Thyroid gland (tissue), 4 donors: Measurements from ENCODE around the gene UBE2D1. TPM values are rescaled to one million over a fixed set of nuclear protein-coding genes. Genes with fewer than 3 reads are reported as not detected.

ENCODE experiments used
- DNase-seq, 2 donors: peaks; one replicate each; pipeline ENCODE4 v3.0.0-alpha.2; 2019
- H3K27ac ChIP-seq, 3 donors: fragments of 200-600 bp; sonication (generic); 1 replicate in 2 of 3; 2 replicates in 1 of 3; pipeline ENCODE4 v1.5.1; 2016 to 2019; ENCODE audit warnings: mild to moderate bottlenecking in 1 of 3, moderate library complexity in 1 of 3
- H3K27me3 ChIP-seq: fragments of 200-600 bp; sonication (generic); one replicate; pipeline ENCODE4 v1.5.1; 2019
- H3K36me3 ChIP-seq, 2 donors: fragments of 200-600 bp; sonication (generic); one replicate each; pipeline ENCODE4 v1.5.1; 2016 to 2019
- H3K4me1 ChIP-seq, 2 donors: fragments of 200-600 bp; sonication (generic); one replicate each; pipeline ENCODE4 v1.5.1; 2017 to 2019
- H3K4me3 ChIP-seq, 3 donors: fragments of 200-600 bp; sonication (generic); replicated peaks in 1 of 3; 1 replicate in 2 of 3; 2 replicates in 1 of 3; pipeline ENCODE4 v1.5.1; 2016; ENCODE audit warnings: mild to moderate bottlenecking in 1 of 3
- H3K9me3 ChIP-seq: fragments of 200-600 bp; sonication (generic); one replicate; pipeline ENCODE4 v1.5.1; 2017
- CTCF ChIP-seq, 6 experiments: fragments of 200-600 bp in 3 of 6; fragments of 450-650 bp in 3 of 6; sonication (generic) in 3 of 6; IDR thresholded peaks; one replicate each; pipeline ENCODE4 v1.5.1; 2016 to 2019; ENCODE audit warnings: antibody characterized with exemption in 6 of 6, mild to moderate bottlenecking in 2 of 6, inconsistent platforms in 1 of 6, moderate library complexity in 1 of 6
- POLR2A ChIP-seq, 2 donors: fragments of 450-650 bp; IDR thresholded peaks; one replicate each; pipeline ENCODE4 v1.6.1; 2017; ENCODE audit warnings: antibody characterized with exemption in 2 of 2, mild to moderate bottlenecking in 2 of 2, moderate library complexity in 1 of 2
- WGBS, 2 donors: methylation state at CpG; one replicate each; pipeline ENCODE4 v1.1.5; 2017; 5-methylcytosine and 5-hydroxymethylcytosine counted together
- intact Hi-C: fragments of 100-400 bp; cut with DNase I; formaldehyde crosslinking; loops from one replicate; pipeline ENCODE4 v1.15.1; 2023
- total RNA-seq, 4 donors: library from RNA; depleted of rRNA; stranded (reverse); fragments of >200 nt; gene quantifications; one replicate each; pipeline ENCODE4 v1.2.3, GENCODE V29; 2016

The UBE2D1 gene
- total RNA-seq, 4 donors from 2014 or later: 11.3 to 25.4 (median 18.7) TPM

DNA sequence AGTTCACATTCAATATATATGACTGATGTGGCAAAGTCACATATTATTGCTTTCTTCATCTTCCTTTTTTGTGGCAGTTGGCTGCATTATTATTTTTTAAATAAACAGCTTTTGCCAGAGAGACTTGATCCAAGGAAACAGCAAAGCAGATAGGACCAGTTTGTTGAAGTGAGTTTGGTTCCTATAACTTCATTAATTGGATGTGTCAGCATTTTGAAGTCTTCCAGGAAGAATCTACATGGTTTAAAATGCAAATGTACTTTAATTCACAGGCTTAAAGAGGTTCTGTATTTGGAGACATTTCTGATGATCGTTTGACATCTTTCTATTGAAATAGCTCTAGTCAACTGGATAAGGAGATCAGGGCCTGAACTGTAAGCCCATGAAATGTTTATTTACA is 13.2 kb downstream of the UBE2D1 start:
- Histone ChIP-seq H3K36me3 (no peaks in the 10 kb centered on the region), H3K9me3 (no peaks in the 10 kb centered on the region), H3K27ac (no peak overlapping the region), H3K27me3 (no peaks in the 10 kb centered on the region), H3K4me1 (no peaks in the 10 kb centered on the region), H3K4me3 (no peak overlapping the region)
- intact Hi-C loops: no loop called here
- no peak for DNase-seq
- 54 to 58% methylated on average over 1 of the region's 1 CpG for WGBS, 2 donors
- no peak for TF ChIP-seq CTCF (IDR thresholded peaks at IDR 0.05)
- no peak for TF ChIP-seq POLR2A (IDR thresholded peaks at IDR 0.05)

DNA sequence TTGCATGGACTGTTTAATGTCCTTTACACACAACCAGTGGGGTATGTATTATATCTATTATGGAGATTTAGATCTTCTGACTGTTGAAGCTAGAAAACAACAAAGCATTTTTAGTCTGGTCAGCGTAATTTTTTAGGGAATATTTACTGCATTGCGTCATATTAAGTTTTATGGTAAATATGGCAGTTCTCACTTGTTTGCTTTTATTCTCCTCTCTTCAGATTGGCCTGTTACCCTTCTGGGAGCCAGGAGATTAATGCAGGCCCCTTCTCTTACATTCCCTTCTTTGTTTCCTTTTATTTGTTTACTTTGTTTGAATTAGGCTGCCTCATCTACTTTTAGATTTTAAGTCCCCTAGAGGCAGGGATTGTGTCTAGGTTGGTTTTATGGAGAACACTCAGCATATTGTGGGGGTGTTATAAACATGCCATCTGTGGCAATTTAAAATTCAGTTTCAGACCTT is 13.8 kb downstream of the UBE2D1 start:
- Histone ChIP-seq H3K27me3 (no peaks in the 10 kb centered on the region), H3K27ac (no peak overlapping the region), H3K36me3 (no peaks in the 10 kb centered on the region), H3K9me3 (no peaks in the 10 kb centered on the region), H3K4me3 (no peak overlapping the region), H3K4me1 (no peaks in the 10 kb centered on the region)
- intact Hi-C loops: no loop called here
- WGBS, 2 donors: 95% methylated on average over 2 of the region's 2 CpGs
- DNase-seq: no peak
- TF ChIP-seq CTCF (IDR thresholded peaks at IDR 0.05) (no peak), POLR2A (IDR thresholded peaks at IDR 0.05) (no peak)

- 94 to 98% methylated on average over 2 of the region's 2 CpGs for WGBS, 2 donors
- TF ChIP-seq POLR2A (IDR thresholded peaks at IDR 0.05) (no peak), CTCF (IDR thresholded peaks at IDR 0.05) (no peak)
- Histone ChIP-seq H3K36me3 (no peaks in the 10 kb centered on the region), H3K27me3 (no peaks in the 10 kb centered on the region), H3K9me3 (no peaks in the 10 kb centered on the region), H3K27ac (no peak overlapping the region), H3K4me1 (no peaks in the 10 kb centered on the region), H3K4me3 (no peak overlapping the region)
- intact Hi-C loops: no loop called here
- DNase-seq: no peak
Observed at GRCh38 chr10:58350023-58350422, 15.2 kb downstream of the UBE2D1 start.

DNA sequence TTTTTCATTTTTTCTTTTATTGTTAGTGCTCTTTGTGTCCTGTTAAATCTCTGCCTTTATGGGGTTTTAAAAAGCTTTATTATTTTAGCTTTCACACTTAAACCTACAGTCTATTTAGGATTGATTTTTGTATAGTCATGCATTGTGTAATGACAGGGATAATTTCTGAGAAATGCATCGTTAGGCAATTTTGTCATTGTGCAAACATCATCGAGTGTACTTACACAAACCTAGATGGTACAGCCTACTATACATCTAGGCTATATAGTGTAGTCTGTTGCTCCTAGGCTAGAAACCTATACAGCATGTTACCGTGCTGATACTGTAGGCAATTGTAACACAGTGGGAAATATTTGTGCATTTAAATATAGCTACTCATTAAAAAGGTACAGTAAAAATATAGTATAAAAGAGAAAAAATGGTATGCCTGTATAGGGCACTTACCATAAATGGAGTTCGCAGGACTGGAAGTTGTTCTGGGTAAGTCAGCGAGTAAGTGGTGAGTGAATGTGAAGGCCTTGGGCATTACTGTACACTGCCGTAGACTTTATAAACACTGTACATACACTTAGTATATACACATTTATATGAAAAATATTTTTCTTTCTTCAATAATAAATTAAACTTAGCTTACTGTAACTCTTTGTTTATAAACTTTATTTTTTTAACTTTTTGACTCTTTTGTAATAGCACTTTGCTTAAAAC is 16.0 kb downstream of the UBE2D1 start:
- intact Hi-C loops: no loop called here
- TF ChIP-seq POLR2A (IDR thresholded peaks at IDR 0.05) (no peak), CTCF (IDR thresholded peaks at IDR 0.05) (no peak)
- DNase-seq: no peak
- Histone ChIP-seq H3K36me3 (no peaks in the 10 kb centered on the region), H3K4me3 (no peak overlapping the region), H3K4me1 (no peaks in the 10 kb centered on the region), H3K27ac (no peak overlapping the region), H3K9me3 (no peaks in the 10 kb centered on the region), H3K27me3 (no peaks in the 10 kb centered on the region)
- 91 to 94% methylated on average over 6 of the region's 6 CpGs for WGBS, 2 donors
